ENCODE data around the gene SLC45A3. TPM values are rescaled to one million over a fixed set of nuclear protein-coding genes. Genes with fewer than 3 reads are reported as not detected.

SLC45A3 gene
- total RNA-seq, 4 donors from 2014 or later, result 0.84 to 1.3 (median 1.1) TPM

GRCh38 chr1:205612556-205612955 is 67.8 kb downstream of the SLC45A3 start:
- 71 to 89% methylated on average over 1 of the region's 1 CpG for WGBS, 2 donors (ENCODE audit: low coverage in 1 of 2)
- H3K27ac ChIP-seq, result no peak overlapping the region
- ATAC-seq, result no peak
- H3K27me3 ChIP-seq, result no peaks in the 10 kb centered on the region
- no peak overlapping the region for H3K4me3 ChIP-seq
- TF ChIP-seq CTCF (IDR thresholded peaks at IDR 0.05) (no peak), POLR2A (IDR thresholded peaks at IDR 0.05) (no peak), POLR2AphosphoS5 (IDR thresholded peaks at IDR 0.05) (no peak), EP300 (IDR thresholded peaks at IDR 0.05) (no peak)
- H3K36me3 ChIP-seq, result peaks cover 3 to 55% of the 10 kb centered on the region in 2 donors
- H3K9me3 ChIP-seq, result no peaks in the 10 kb centered on the region
- H3K4me1 ChIP-seq, result peaks cover 0 to 5% (median 2%) of the 10 kb centered on the region in 3 donors

GRCh38 chr1:205612104-205612503 is 68.2 kb downstream of the SLC45A3 start:
- Histone ChIP-seq H3K4me3 (no peak overlapping the region), H3K36me3 (peaks cover 3 to 52% of the 10 kb centered on the region in 2 donors), H3K4me1 (peaks cover 0 to 5% (median 2%) of the 10 kb centered on the region in 3 donors), H3K27me3 (no peaks in the 10 kb centered on the region), H3K9me3 (no peaks in the 10 kb centered on the region), H3K27ac (no peak overlapping the region)
- ATAC-seq, result no peak
- TF ChIP-seq CTCF (IDR thresholded peaks at IDR 0.05), result no peak
- TF ChIP-seq POLR2A (IDR thresholded peaks at IDR 0.05), result no peak
- TF ChIP-seq POLR2AphosphoS5 (IDR thresholded peaks at IDR 0.05), result no peak
- no peak for TF ChIP-seq EP300 (IDR thresholded peaks at IDR 0.05)
- 87 to 88% methylated on average over 3 of the region's 3 CpGs for WGBS, 2 donors (ENCODE audit: low coverage in 1 of 2)

GRCh38 chr1:205610901-205611466 is 69.3 kb downstream of the SLC45A3 start:
- peaks cover 0 to 5% (median 2%) of the 10 kb centered on the region in 3 donors for H3K4me1 ChIP-seq

GRCh38 chr1:205610036-205610435 is 70.3 kb downstream of the SLC45A3 start:
- peaks cover 0 to 47% of the 10 kb centered on the region in 2 donors for H3K36me3 ChIP-seq
- H3K4me3 ChIP-seq, result no peak overlapping the region
- H3K27ac ChIP-seq, result no peak overlapping the region
- TF ChIP-seq POLR2A (IDR thresholded peaks at IDR 0.05) (no peak), POLR2AphosphoS5 (IDR thresholded peaks at IDR 0.05) (no peak), EP300 (IDR thresholded peaks at IDR 0.05) (no peak)
- no peaks in the 10 kb centered on the region for H3K27me3 ChIP-seq
- H3K9me3 ChIP-seq, result no peaks in the 10 kb centered on the region
- 45 to 63% methylated on average over 1 to 2 of the region's 2 CpGs for WGBS, 2 donors (ENCODE audit: low coverage in 1 of 2)
- ATAC-seq, result no peak
- peaks cover 0 to 5% (median 2%) of the 10 kb centered on the region in 3 donors for H3K4me1 ChIP-seq

More at GRCh38 chr1:205610901-205611466, 69.3 kb downstream of the SLC45A3 start:
- no peak for ATAC-seq
- no peaks in the 10 kb centered on the region for H3K27me3 ChIP-seq
- no peak overlapping the region for H3K4me3 ChIP-seq
- H3K36me3 ChIP-seq, result peaks cover 0 to 50% of the 10 kb centered on the region in 2 donors
- no peak for TF ChIP-seq POLR2AphosphoS5 (IDR thresholded peaks at IDR 0.05)
- no peak for TF ChIP-seq EP300 (IDR thresholded peaks at IDR 0.05)
- TF ChIP-seq CTCF (IDR thresholded peaks at IDR 0.05), result no peak
- no peak for TF ChIP-seq POLR2A (IDR thresholded peaks at IDR 0.05)
- H3K9me3 ChIP-seq, result no peaks in the 10 kb centered on the region
- 72 to 77% methylated on average over 3 of the region's 3 CpGs for WGBS, 2 donors (ENCODE audit: low coverage in 1 of 2)
- H3K27ac ChIP-seq, result no peak overlapping the region

Small RNA genes lying within 50 kb of the gene (small RNA-seq; reads per million reads assigned to genes)
- gene RF00017, result 0 reads per million in 4 donors

Other genes with a start within 250 kb of the SLC45A3 start
- not detected for gene BLACAT1, start 224.5 kb downstream of the SLC45A3 start, total RNA-seq
- 10 to 100 TPM in 1 of 4 donors, 1 to 10 TPM in 3; 5.1 to 13.7 (median 6.3) TPM for gene CDK18, start 175.8 kb downstream of the SLC45A3 start, total RNA-seq
- 10 to 100 TPM; 23.2 to 24.6 (median 23.6) TPM for gene ELK4, start 48.5 kb downstream of the SLC45A3 start, total RNA-seq
- gene NUCKS1, start 69.7 kb upstream of the SLC45A3 start, total RNA-seq, result 100 to 1,000 TPM; 130 to 180 (median 138) TPM
- 10 to 100 TPM; 17.0 to 74.8 (median 43.4) TPM for gene RAB29, start 95.0 kb upstream of the SLC45A3 start, total RNA-seq
- 10 to 100 TPM; 20.9 to 38.7 (median 29.1) TPM for gene SLC41A1, start 132.7 kb upstream of the SLC45A3 start, total RNA-seq
- under 1 TPM in 1 of 4 donors, not detected in 3; 0.13 TPM for gene PM20D1, start 169.6 kb upstream of the SLC45A3 start, total RNA-seq